HG03064 (cell line): Measurements from ENCODE around the gene ARHGEF11.

ENCODE experiments used
- ATAC-seq: cut with Tn5 transposase; IDR thresholded peaks from one replicate; pipeline ENCODE4 v1.9.1; 2021; ENCODE audit warnings: low read depth; ENCODE audit not compliant: unreplicated experiment

Gene ARHGEF11

DNA sequence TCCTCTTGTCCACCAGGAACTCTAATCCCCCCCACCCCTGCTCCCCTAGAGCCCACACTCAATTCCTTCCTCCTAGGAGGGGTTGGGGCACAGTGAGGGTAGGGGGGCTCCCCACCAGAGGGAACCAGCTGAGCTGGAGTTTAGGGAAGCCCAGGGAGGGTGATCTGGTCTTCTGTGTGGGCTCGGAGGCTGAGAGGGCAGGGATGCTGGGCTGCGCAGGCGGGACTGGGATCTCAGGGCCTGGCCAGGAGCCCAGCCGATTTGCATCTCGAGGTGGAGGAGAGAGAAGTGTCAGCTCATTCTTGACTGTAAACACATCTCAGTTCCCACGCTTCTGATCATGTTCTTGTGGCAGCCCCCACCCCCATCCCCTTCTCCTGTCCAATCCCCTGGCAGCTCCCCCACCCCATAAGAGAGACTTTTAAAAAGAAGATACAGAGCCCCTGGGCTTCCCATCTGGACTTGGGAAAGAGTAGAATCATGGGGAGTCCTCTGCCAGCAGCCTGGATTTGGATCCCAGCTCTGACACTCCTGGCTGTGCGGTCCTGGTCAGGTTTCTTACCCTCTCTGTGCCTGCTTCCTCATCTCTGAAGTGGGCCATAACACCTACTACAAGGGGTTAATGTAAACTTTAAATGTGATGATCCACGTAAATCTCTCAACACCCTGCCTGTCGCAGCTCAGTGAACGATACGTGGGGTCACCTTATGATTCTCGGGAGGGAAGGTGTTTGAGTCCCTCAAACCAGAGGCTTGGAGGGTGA is 145.4 kb downstream of the ARHGEF11 start:
- no peak for ATAC-seq

DNA sequence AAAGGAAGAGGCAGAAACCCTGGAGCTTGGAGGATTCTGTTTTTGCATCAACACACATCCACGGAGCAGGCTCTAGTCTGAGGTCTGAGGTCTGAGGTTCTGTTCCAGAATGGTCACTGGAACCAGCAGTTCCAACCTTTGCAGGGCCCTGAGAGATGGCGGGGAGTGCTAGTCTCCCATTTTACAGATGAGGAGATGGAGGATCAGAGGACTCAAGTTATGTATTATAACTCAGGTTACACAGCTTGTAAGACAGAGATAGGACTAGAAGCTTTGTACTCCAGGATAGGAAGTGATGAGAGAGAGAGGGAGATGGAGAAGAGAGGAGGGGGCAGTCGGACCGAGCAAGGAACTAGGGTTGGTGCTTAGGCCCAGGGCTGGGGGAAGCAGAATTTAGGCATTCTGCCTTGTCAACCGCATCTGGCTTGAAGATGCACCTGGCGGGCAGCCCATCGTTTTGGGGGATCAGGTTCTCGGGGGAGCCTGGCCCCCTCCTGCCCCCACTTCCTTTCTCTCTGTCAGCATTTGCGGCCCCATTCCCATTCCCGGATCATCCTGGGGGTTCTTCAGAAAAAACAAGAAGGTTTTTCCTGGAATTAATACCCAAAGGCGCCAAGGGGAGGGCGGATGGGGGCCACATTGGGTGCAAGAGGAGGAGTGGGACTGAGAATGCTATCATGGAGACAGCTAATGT is 146.4 kb downstream of the ARHGEF11 start:
- ATAC-seq = no peak

DNA sequence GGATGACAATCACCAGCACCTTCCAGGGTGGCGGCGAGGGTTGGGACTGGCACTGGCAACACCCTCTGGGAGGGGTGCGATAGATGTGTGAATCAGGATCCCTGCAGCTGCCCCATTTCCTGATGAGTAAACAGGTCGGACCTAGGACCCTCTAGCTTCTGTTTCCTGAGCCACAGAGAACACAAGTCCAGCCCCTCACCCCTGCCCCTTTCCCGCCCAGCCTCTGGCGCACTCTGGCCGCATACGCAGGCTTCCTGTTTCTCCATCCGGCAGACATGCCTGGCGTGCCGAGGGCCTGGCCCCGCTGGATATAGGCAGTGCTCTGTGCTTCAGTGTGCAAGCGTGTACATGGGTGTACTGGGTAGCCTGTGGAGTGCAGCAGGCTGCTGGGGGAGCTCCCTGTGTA is 147.4 kb downstream of the ARHGEF11 start:
- no peak for ATAC-seq

DNA sequence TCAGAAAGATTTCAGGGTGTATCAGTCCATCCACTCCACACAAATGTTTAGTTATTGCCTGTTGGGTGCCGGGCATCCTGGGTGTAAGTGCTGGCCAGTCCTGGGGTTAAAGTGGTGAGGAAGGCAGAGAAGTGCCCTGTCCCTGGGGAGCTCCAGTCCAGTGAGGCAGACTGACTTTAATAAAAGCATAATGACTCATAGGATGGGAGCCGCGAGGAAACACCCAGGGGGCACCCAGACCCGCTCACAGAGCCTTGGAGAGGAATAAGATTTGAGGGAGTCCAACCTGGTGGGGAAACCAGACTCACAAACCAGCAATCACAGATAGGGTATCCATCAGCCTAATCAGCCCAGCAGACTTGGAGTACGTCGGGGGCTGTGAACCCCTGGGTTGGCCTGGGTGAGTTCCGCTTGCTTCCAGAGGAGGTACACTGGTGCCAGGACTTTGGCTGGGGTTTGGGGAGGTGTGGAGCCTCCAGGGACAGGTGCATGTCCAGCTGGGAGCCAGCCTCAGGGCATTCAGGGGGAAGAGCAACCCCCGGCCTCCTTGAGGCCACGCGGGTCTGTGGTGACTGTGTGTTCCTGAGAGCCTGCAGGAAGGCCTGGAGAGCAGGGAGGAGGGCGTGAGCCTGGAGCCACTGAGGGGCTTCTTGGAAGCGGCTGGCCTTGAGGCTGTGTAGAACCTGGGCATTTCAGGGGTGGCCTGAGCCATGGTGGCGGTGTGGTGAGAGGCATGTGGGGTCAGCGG is 148.3 kb downstream of the ARHGEF11 start:
- no peak for ATAC-seq

DNA sequence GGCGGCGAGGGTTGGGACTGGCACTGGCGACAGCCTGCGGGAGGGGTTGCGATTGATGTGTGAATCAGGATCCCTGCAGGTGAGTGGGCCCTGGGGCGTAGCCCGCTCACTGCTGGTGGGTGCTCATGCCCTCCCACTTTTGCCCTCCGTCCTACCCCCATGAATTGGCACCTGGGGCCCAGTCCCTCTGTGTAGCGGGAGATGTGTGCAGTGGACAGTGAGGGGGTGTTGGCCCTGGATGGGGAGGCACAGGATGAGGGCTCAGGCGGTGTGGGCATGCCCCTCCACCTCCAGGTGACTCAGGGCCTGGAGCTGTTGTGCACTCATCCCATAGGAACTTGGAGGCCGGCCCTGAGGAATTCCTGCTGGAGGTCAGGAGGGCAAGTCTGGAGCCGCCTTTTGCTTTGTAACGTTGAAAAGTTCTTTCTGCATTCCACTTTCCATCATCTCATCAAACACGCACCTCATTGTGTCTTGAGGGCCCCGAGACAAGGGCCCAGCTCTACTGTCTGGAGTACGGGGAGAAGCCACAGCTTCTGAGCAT is 149.0 kb downstream of the ARHGEF11 start:
- no peak for ATAC-seq

DNA sequence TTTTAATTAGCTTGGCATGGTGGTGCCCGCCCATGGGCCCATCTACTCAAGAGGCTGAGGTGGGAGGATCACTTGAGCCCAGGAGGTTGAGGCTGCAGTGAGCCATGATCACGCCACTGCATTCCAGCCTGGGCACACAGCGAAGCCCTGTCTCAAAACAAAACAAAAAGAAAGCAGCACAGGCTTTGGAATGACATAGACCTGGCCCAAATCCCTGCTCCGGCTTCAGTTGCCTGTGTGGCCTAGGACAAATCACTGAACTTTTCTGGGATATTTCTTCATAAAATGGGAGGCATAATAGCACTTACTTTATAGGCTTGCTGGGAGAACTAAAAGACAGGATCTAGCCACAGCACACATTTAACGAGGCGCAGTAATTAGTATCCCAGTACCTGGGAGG is 149.6 kb downstream of the ARHGEF11 start:
- no peak for ATAC-seq

DNA sequence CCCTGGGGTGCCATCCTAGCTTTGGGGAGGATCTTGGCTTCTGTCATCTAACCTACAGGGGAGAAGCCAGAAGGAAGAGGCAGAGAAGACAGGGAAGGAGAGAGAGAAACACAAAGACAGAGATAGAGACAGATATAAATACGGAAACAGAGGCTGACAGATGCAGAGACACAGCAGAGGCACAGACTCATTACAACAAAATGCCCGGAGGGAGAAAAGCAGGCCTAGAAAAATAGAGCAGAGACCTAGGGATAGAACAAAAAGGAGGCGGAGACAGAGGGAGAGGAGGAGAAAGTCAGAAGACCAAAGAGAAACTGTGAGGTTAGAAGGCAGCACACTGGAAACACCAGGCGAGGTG is 150.1 kb downstream of the ARHGEF11 start:
- no peak for ATAC-seq

DNA sequence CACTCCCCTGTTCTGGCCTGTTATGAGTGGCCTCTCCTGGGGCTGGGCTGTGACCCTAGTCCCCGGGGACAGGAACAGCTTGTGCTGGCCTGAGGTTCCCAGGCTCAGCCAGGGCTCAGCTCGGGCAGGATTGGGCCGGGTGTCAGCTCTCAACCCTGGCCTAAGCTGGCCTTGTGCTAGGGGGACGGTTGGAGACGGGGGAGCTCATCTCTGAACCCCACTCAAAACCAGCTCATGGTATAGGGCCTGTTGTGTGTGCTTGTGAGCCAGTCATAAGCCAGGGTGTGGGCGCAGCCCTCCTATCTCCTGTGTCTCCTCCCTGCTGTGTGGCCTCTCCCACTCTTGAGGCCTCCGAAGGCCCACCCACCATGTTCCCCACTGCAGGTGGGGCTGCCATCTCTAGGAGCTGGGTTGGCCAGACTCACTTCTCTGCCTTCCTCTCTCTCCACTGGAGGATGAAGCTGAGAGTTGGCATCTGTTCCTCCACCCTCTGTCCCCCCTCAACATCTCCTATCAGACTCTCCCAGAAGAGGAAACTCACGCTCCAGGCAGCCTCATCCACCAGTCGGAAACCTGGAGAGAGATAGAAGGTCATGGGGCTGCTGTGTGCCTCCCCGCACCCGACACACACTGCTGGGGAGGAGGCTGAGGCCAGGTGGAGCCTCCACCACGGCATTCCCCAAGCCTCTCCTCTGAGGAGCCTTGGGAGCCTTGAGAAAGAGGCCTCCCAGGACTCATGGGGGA is 150.7 kb downstream of the ARHGEF11 start:
- no peak for ATAC-seq

DNA sequence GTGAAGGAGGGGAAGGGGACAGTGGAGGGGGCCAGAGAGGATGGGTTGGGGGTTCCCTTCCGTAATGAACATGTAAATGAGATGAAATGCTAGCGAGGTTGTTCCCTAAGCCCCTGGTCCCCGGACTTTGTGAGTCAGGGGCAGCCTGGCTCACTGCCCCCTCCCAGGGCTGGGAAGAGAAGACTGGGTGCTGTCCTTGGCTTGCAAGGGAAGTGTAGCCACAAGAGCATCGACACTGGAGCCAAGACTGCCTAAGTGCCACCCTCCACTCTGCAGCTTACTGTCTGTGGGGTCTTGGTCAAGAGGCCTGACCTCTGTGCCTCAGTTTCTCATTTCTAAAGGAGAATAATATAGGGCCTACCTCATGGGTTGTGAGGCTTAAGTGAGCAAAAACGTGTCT is 151.5 kb downstream of the ARHGEF11 start:
- ATAC-seq = no peak

DNA sequence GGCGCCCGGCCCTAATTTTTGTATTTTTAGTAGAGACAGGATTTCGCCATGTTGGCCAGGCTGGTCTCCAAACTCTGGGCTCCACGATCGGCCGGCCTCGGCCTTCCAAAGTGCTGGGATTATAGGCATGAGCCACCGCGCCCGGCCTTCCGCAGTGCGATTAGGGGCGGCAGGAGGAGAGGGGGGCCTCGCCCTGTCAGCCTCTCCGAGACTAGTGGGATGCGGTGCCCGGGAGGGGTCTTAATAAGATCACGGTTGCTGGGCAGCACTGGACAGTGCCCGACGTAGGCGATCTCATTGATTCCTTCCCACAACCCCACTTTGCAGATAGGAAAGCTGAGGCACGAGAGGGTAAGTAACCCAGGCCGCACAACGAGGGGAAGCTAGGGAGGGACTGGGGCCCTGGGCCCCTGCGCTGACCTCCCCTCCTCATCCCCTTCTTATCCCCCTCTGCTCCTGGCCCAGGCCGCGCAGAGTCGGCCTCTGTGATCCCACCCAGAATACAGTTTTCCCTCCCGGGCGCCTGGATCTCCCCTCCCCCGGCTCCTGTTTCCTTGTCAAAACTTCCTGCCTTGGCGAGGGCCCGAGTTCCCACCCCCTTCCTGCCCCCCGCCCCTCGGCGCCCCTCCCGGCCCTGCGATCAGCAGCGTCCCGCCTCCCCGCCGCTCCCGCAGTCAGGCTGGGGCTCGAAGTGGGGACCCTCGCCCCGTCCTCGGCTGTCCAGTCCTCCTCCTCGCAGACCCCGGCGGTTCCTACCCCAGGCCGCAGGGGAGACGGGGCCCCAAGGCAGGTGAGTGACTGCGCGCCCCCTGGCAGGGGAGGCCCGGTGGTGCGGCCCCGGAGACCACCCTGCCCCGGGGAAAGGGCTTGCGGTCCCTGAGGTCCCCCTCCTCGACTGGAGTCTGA is 152.2 kb downstream of the ARHGEF11 start, which contains the start of gene PEAR1:
PEAR1 (plus strand) TSS at position 671 of the 906 bp plus-strand sequence. CDS start 10,209 bp downstream, outside the sequence.
- ATAC-seq = no peak

DNA sequence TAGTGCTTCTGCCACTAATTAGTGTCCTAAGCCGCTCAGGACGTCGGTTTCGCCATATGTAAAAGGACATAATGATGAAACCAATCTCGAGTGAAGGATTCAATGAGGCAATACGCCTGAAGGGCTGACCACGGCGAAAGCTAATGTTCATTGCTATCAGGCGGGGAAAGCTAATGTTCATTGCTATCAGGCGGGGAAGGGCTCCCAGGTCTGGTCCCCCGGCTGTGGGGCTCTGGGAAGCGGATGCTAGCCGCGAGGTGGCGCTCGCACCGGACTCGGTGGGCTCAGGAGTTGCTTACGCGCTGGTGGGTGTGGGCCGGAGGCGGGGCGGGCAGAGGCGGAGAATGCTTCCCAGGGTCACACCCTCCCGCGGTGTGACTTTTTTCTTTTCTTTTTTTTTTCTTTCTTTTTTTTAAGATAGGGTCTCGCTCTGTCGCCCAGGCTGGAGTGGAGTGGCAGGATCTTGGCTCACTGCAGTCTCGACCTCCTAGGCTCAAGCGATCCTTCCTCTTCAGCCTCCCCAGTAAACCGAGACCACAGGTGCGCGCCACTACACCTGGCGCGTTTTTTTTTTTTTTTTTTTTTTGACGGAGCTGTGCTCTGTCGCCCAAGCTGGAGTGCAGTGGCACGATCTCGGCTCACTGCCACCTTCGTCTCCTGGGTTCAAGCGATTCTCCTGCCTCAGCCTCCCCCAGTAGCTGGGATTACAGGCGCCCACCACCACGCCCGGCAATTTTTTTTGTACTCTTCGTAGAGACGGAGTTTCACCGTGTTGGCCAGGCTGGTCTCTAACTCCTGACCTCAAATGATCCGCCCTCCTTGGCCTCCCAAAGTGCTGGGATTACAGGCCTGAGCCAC is 153.1 kb downstream of the ARHGEF11 start:
- ATAC-seq = no peak

DNA sequence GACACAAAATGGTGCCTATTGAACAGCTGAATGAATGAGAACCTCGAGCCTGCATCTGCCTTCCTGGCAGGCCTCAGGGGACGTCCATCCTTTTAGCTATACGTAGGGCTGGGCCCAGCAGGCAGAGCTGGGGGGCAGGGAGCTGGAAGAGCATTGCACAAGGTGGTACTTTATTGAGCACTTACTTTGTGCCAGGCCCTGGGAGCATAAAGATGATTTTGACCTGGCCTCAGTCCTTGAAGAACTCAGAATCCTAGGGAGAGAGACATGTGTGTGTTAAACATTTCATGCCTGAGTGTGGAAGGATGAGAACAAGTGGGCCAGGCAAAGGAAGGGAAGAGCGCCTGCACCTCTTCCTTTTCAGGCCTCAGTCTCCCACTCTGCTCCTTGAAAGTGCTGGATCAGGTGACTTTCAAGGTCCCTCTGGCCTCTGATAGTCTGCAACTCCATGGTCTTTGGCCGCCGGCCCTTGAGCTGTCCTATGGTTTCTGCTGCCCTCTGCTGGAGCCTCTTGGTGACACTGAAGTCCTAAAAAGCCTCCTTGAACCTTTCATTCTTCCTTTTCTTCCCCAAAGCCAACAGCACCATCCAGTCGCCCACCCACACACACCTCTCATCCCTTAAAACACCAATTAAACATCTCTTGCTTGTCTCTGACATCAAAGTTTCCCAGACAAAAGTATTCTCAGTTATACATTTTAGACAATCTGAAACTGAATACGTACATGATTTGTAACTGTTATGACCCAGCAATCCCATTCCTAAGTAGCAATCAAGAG is 155.6 kb downstream of the ARHGEF11 start:
- ATAC-seq = no peak

DNA sequence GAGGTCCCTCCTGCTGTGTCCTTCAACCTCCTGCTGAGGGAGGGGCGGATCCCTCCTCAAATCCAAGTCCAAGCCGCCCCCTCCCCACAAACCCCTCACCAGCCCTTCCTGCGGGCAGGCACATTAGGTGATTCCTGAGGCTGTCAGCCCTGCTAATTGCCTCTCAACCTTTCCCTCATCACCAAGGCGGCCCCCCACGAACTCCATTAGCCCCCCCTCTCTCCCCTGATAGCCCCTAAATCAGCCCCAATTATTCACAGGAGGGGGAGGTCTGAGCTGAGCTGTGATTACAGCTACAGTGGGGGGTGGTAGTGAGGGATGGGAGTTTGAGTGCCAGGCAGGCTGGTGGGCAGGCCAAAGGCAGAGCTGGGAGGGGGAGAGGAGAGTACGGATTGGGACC is 157.8 kb downstream of the ARHGEF11 start:
- ATAC-seq = no peak

DNA sequence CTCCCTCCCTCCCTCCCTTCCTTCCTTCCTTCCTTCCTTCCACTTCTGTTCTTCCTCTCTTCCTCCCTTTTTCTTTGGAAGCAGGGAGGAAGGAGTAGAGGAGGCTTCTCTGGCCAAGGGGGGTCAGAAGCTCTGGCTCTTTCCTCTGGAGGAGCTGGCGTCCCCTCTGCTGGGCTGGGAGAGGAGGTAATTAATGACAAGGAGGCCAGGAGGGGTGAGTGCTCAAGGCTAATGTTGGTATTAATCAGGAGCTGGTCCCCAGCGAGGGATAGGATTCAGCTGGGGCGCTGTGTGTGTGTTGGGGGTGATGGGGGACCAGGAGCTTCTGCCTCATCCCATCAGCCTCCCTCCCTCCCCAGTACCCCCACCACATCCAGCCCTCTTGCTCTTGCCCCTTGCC is 158.2 kb downstream of the ARHGEF11 start:
- no peak for ATAC-seq

DNA sequence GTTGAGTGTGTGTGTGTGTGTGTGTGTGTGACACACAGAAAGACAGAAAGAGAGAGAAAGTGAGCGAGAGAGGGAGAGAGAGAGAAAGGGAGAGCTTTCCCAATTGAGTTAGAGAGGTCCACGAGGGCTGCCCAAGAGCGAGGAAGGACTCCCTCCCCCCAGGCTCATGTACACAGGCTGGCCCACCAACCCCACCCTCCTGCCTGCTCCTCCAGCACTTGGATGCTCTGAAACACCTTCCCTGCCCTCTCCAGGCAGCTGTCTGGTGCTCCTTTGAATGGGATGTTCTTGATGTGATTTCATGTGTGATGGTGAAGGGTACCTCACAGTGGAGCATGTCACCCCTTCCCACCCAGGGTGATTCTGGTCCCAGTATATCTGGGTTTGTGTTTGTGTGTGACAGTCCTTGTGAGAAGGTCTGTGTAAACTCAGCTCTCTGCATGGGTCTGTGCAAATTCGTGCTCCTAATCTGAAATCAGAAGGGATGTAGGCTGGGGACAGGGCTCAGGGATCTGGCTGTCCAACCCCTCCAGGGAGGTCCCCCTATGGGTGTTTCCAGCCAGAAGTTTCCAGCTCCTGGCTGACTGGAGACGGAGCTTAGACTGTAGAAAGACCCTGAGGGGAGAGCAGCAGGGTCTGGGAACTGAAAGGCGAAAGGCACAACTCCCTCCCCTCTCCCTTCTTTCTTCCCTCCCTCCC is 158.8 kb downstream of the ARHGEF11 start:
- no peak for ATAC-seq

DNA sequence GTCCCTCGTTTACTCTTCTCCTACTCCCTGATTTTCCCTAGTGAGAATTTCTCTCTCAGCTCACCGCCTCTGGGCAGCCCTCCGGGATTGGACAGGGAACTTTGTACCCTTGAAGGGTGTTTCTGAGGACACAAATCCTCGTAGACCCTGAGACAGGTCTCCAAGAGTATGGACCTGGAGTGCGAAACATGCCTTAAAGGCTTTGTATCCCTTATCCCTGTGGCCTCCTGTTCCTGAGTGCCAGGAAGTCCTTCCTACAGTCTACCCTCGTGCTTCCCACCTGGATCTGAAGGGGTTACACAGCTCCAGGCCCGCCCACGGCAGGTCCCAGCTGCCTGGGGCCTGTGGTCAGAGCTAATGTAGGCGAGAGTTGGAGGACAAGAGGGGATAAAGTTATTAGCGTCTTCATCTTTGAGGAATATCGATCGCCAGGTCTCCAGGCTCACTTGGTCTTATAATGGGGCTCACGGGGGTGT is 159.6 kb downstream of the ARHGEF11 start:
- no peak for ATAC-seq

DNA sequence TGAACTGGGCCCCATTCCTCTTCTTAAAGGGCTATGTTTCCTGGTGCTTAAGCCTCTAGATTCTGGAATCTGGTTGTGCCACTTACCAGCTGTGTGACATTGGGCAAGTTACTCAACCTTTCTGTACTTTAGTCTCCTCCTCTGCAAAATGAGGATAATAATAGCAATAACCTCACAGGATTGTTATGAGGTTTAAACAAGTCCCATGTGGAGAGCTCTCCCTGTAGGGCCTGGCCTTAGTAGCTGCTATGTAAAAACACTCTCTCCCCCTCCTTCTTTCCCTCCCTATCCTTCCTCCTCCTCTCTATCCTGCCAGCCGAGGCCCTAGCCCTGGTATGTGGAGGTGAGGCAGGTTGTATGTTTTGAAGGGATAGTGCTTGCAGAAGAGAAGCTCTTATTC is 160.2 kb downstream of the ARHGEF11 start:
- no peak for ATAC-seq
